ENCODE data around the gene ZFHX2. TPM values are rescaled to one million over a fixed set of nuclear protein-coding genes. Genes with fewer than 3 reads are reported as not detected.

Gene ZFHX2
- total and polyA plus RNA-seq, 2 of the 13 experiments (the other 11 are each of a cell fraction or from before 2014, with no cell fraction given): 0.17 to 0.44 TPM

DNA sequence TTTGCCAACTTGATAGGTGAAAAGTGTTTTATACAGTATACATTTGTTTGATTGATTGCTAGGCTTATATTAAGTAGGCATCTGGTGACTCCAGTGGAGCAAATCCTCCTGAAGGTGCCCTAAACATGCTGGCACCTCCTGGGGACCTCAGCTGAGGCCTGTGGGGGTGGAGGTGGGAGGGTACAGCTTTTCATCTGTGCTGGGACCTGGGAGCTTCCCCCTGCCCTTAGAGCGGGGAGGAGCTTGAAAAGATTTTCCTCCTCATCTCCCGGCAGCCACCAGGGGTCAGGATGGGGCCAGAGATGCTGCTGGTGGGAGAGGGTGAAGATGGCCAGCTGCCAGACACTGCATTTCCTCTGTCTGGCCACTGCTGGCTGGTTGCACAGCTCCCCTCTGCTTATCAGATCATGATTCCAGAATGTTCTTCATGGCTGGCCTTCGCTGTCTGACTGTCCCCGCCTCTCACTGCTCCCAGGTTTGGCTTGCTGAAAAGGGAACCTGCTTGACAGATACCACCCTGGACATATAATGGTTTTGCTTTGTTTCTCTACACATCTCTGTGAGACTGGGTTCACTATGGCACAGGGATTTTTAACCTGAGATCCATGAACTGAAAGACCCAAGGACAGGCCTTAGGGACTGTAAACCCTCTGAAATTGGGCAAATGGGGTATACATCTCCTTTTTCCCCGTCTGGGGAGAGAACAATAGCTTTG, 37.5 kb upstream of the ZFHX2 start (continued):
- TF ChIP-seq ZNF597 (CRISPR knock-in tag; IDR thresholded peaks at IDR 0.05) (no peak), HMG20A (CRISPR knock-in tag; IDR thresholded peaks at IDR 0.05; ENCODE audit: borderline replicate concordance) (peak; percentile 70), U2AF1 (optimal IDR thresholded peaks at IDR 0.05; ENCODE audit: low read depth, low read length) (peak; percentile 89), ZNF296 (CRISPR knock-in tag; conservative IDR thresholded peaks at IDR 0.05) (no peak), NFRKB (IDR thresholded peaks at IDR 0.05) (no peak), ZNF317 (CRISPR knock-in tag; IDR thresholded peaks at IDR 0.05) (peak; percentile 92), DNMT1 (CRISPR knock-in tag; IDR thresholded peaks at IDR 0.05) (peak; percentile 99), SP2 (CRISPR knock-in tag; IDR thresholded peaks at IDR 0.05) (no peak), MIER3 (CRISPR knock-in tag; IDR thresholded peaks at IDR 0.05; ENCODE audit: borderline replicate concordance) (peak; percentile 99), ZNF205 (CRISPR knock-in tag; IDR thresholded peaks at IDR 0.05) (peak; percentile 97), PITX1 (CRISPR knock-in tag; IDR thresholded peaks at IDR 0.05) (peak; percentile 94), ZNF281 (CRISPR knock-in tag; IDR thresholded peaks at IDR 0.05; ENCODE audit: borderline replicate concordance) (peak; percentile 59; the same call in 1 of the 2 replicates), MBD4 (IDR thresholded peaks at IDR 0.05; ENCODE audit: borderline replicate concordance, low read length) (no peak), ZNF143 (CRISPR knock-in tag; IDR thresholded peaks at IDR 0.05) (peak; percentile 69; the same call in 1 of the 2 replicates), ZNF557 (CRISPR knock-in tag; IDR thresholded peaks at IDR 0.05) (peak; percentile 90)
- TF ChIP-seq, protein P1, sequence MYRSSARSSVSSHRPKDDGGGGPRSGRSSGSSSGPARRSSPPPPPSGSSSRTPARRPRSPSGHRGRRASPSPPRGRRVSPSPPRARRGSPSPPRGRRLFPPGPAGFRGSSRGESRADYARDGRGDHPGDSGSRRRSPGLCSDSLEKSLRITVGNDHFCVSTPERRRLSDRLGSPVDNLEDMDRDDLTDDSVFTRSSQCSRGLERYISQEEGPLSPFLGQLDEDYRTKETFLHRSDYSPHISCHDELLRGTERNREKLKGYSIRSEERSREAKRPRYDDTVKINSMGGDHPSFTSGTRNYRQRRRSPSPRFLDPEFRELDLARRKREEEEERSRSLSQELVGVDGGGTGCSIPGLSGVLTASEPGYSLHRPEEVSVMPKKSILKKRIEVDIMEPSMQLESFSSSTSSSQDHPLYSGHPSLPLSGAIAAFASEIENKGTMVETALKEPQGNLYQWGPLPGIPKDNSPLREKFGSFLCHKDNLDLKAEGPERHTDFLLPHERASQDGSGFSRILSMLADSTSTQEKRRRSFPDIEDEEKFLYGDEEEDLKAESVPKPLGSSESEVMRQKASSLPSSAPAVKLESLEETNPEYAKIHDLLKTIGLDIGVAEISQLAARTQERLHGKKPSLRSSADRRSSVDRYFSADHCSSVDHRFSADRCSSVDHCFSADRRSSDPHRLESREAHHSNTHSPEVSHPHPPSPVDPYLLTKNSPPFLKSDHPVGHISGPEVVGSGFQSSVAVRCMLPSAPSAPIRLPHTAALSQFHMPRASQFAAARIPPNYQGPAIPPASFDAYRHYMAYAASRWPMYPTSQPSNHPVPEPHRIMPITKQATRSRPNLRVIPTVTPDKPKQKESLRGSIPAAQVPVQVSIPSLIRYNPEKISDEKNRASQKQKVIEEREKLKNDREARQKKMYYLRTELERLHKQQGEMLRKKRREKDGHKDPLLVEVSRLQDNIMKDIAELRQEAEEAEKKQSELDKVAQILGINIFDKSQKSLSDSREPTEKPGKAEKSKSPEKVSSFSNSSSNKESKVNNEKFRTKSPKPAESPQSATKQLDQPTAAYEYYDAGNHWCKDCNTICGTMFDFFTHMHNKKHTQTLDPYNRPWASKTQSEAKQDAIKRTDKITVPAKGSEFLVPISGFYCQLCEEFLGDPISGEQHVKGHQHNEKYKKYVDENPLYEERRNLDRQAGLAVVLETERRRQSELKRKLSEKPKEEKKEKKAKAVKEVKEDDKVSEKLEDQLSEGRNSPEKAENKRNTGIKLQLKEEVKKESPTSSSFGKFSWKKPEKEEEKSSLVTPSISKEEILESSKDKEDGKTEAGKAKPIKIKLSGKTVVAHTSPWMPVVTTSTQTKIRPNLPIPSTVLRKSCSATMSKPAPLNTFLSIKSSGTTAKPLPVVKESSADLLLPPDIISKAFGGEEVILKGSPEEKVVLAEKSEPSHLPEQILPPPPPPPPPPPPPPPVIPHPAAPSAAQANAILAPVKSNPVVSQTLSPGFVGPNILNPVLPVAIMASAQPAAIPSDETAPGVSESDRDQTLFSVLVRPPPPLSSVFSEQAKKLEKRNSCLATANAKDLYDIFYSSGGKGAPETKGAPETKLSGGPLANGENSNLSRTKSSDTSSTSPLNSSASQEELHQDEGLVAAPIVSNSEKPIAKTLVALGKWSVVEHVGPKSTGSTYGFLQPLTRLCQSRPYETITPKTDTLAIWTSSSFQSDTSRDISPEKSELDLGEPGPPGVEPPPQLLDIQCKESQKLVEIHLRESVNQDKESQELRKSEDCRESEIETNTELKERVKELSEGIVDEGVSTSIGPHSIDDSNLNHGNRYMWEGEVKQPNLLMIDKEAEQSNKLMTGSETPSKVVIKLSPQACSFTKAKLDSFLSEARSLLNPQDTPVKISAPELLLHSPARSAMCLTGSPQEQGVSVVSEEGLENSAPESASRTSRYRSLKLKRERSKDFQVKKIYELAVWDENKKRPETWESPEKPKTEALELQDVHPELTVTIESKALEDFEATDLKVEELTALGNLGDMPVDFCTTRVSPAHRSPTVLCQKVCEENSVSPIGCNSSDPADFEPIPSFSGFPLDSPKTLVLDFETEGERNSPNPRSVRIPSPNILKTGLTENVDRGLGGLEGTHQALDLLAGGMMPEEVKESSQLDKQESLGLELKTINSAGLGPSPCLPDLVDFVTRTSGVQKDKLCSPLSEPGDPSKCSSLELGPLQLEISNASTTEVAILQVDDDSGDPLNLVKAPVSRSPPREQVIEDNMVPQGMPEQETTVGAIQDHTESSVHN (CRISPR knock-in tag; IDR thresholded peaks at IDR 0.05): peak; percentile 99
- TF ChIP-seq, protein P2, sequence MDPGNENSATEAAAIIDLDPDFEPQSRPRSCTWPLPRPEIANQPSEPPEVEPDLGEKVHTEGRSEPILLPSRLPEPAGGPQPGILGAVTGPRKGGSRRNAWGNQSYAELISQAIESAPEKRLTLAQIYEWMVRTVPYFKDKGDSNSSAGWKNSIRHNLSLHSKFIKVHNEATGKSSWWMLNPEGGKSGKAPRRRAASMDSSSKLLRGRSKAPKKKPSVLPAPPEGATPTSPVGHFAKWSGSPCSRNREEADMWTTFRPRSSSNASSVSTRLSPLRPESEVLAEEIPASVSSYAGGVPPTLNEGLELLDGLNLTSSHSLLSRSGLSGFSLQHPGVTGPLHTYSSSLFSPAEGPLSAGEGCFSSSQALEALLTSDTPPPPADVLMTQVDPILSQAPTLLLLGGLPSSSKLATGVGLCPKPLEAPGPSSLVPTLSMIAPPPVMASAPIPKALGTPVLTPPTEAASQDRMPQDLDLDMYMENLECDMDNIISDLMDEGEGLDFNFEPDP (CRISPR knock-in tag; conservative IDR thresholded peaks at IDR 0.05): 0 out of 2 replicates have a peak, but pooled peaks have one; percentile 79

Measured in HepG2 (cell line).